SU-DHL-6 (cell line): ENCODE measurements around the gene NHSL2.

Experiments
- H2AFZ ChIP-seq: fragments of 200-600 bp; sonication (generic); 2 replicates; pipeline ENCODE4 v1.6.1; 2014; ENCODE audit warnings: low read depth, mild to moderate bottlenecking, moderate library complexity, mixed read lengths, antibody characterized with exemption, low read length; ENCODE audit not compliant: severe bottlenecking
- H3F3A ChIP-seq: fragments of 200-600 bp; shearing (Covaris generic); 2 replicates; pipeline ENCODE4 v1.6.0; 2016; ENCODE audit warnings: antibody characterized with exemption, mild to moderate bottlenecking; ENCODE audit not compliant: insufficient read depth
- H3K27ac ChIP-seq: fragments of 200-600 bp; sonication (generic); 2 replicates; pipeline ENCODE4 v1.5.1; 2016; ENCODE audit warnings: low read depth, mild to moderate bottlenecking, low read length, moderate library complexity, mixed read lengths
- H3K27me3 ChIP-seq: fragments of 200-600 bp; sonication (generic), shearing (Covaris generic); 2 replicates; pipeline ENCODE4 v1.6.0; 2014; ENCODE audit warnings: mild to moderate bottlenecking, low read length
- H3K36me3 ChIP-seq: fragments of 200-600 bp; sonication (generic); 2 replicates; pipeline ENCODE4 v1.6.1; 2014; ENCODE audit warnings: mild to moderate bottlenecking, low read length, mixed read lengths
- H3K4me2 ChIP-seq: fragments of 300-600, 200-600 bp; shearing (Covaris generic), sonication (generic); 2 replicates; pipeline ENCODE4 v1.6.0; 2014; ENCODE audit warnings: low read length, low read depth, mild to moderate bottlenecking; ENCODE audit not compliant: poor library complexity, severe bottlenecking
- H3K4me3 ChIP-seq: fragments of 200-600 bp; sonication (generic); 2 replicates; pipeline ENCODE4 v1.5.1; 2014; ENCODE audit warnings: antibody characterized with exemption, low read length, mild to moderate bottlenecking, mixed read lengths; ENCODE audit not compliant: insufficient read depth, poor library complexity, severe bottlenecking
- H3K79me2 ChIP-seq: fragments of 200-600 bp; sonication (generic); 2 replicates; pipeline ENCODE4 v1.6.1; 2014; ENCODE audit warnings: mild to moderate bottlenecking, low read length, moderate library complexity; ENCODE audit not compliant: insufficient read depth
- H3K9ac ChIP-seq: fragments of 200-600 bp; sonication (generic); 2 replicates; pipeline ENCODE4 v1.7.0; 2014; ENCODE audit warnings: mild to moderate bottlenecking, low read length
- H3K9me2 ChIP-seq: fragments of 200-600 bp; sonication (generic); replicated peaks from 2 replicates; pipeline ENCODE4 v1.6.1; 2014; ENCODE audit warnings: low read length; ENCODE audit not compliant: insufficient read depth
- H3K9me3 ChIP-seq: fragments of 200-600 bp; sonication (generic); 2 replicates; pipeline ENCODE4 v1.6.1; 2014; ENCODE audit warnings: low read length, mixed read lengths; ENCODE audit not compliant: insufficient read depth
- H4K20me1 ChIP-seq: fragments of 200-600 bp; sonication (generic); 2 replicates; pipeline ENCODE4 v1.6.1; 2014; ENCODE audit warnings: low read depth, mild to moderate bottlenecking, antibody characterized with exemption, low read length, moderate library complexity, mixed read lengths
- EZH2phosphoT487 ChIP-seq: fragments of 200-600 bp; sonication (generic), shearing (Covaris generic); conservative IDR thresholded peaks from 2 replicates; pipeline ENCODE4 v1.6.1; 2018; ENCODE audit warnings: mild to moderate bottlenecking, antibody characterized with exemption, low read length, moderate library complexity, mixed read lengths
- TF ChIP-seq, protein P1 (sequence below): fragments of 200-600 bp; sonication (generic); IDR thresholded peaks from one replicate; pipeline ENCODE4 v1.5.1; 2017; ENCODE audit warnings: antibody characterized with exemption, mild to moderate bottlenecking, low read length, moderate library complexity; ENCODE audit not compliant: insufficient read depth, poor library complexity, severe bottlenecking

The NHSL2 gene

DNA sequence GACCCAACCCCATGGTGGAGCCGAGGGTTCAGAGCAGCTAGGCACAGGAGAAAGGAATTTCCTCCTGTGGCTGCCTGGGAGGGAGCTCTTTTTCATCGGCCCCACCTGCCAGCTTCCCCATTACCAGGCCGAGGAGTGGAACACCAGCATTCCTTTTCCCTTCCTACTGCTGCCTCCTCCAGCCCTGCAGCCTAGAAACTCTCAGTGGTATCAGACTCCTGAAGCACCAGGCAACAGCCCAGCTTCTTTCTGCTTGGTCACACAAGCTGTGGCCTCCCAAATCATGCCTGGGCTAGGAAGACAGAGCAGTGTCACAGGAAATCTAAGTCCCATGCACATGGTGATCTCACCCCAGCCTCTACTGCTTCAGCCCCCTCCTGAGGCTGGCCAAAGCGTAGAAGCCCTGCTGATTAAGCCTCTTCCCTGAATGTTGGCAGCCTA lies 191.0 kb downstream of the NHSL2 start:
- TF ChIP-seq EZH2phosphoT487: no peak
- TF ChIP-seq, protein P1, sequence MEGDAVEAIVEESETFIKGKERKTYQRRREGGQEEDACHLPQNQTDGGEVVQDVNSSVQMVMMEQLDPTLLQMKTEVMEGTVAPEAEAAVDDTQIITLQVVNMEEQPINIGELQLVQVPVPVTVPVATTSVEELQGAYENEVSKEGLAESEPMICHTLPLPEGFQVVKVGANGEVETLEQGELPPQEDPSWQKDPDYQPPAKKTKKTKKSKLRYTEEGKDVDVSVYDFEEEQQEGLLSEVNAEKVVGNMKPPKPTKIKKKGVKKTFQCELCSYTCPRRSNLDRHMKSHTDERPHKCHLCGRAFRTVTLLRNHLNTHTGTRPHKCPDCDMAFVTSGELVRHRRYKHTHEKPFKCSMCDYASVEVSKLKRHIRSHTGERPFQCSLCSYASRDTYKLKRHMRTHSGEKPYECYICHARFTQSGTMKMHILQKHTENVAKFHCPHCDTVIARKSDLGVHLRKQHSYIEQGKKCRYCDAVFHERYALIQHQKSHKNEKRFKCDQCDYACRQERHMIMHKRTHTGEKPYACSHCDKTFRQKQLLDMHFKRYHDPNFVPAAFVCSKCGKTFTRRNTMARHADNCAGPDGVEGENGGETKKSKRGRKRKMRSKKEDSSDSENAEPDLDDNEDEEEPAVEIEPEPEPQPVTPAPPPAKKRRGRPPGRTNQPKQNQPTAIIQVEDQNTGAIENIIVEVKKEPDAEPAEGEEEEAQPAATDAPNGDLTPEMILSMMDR: no peak
- H3K9me3 ChIP-seq: no peaks in the 10 kb centered on the region
- H3K9me2 ChIP-seq: no peaks in the 10 kb centered on the region
- H3K4me3 ChIP-seq: no peak overlapping the region
- H3K36me3 ChIP-seq: no peaks in the 10 kb centered on the region
- H3K9ac ChIP-seq: no peak overlapping the region
- H3K4me2 ChIP-seq: no peak overlapping the region
- H4K20me1 ChIP-seq: no peaks in the 10 kb centered on the region
- H3F3A ChIP-seq: no peaks in the 10 kb centered on the region
- no peak overlapping the region for H2AFZ ChIP-seq
- no peak overlapping the region for H3K27ac ChIP-seq
- no peaks in the 10 kb centered on the region for H3K27me3 ChIP-seq
- no peaks in the 10 kb centered on the region for H3K79me2 ChIP-seq

DNA sequence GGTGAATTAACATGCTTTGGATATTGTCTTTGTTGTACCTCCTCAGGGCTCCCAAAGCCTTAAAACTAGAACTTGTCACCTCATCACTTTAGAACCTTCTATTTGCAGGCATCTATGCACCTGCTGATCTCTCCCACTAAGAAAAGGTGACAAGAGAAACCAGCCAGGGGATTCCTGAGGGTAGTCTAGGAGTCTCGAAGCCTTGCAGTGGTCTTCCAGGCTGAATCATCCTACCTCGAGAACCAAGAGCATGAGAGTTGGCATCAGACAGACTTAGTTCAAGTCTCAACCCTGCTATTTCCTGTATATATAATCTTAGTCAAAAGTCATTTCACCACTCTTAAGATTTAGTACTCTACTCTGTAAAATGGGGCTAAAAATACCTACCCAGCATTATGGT lies 191.5 kb downstream of the NHSL2 start:
- no peaks in the 10 kb centered on the region for H4K20me1 ChIP-seq
- H3K9ac ChIP-seq: no peak overlapping the region
- TF ChIP-seq, protein P1: no peak
- no peak for TF ChIP-seq EZH2phosphoT487
- H2AFZ ChIP-seq: no peak overlapping the region
- H3K27ac ChIP-seq: no peak overlapping the region
- no peaks in the 10 kb centered on the region for H3K9me3 ChIP-seq
- H3K4me3 ChIP-seq: no peak overlapping the region
- no peaks in the 10 kb centered on the region for H3K79me2 ChIP-seq
- no peaks in the 10 kb centered on the region for H3K27me3 ChIP-seq
- no peaks in the 10 kb centered on the region for H3K9me2 ChIP-seq
- H3K36me3 ChIP-seq: no peaks in the 10 kb centered on the region
- H3K4me2 ChIP-seq: no peak overlapping the region
- no peaks in the 10 kb centered on the region for H3F3A ChIP-seq

DNA sequence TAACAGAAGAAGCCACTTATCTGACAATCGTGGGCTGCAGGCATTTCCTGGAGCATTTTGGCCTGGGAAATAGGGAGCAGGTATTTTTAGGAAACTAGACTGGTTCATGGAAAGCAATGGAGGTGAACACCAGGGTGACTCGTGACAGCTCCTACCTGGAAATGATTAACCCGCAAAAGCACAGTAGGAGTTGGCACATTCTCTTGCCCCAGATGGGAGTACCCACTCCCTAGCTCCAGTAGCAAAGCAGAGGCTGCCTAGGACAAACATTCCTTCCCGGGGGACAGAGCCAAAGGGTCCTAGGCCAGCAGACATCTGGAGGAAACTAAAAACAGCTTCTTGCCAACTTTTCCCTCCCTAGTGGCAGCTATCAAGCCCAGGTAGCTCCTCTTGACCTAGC lies 192.1 kb downstream of the NHSL2 start:
- Histone ChIP-seq H3K9me3 (no peaks in the 10 kb centered on the region), H3K79me2 (no peaks in the 10 kb centered on the region), H3K9ac (no peak overlapping the region), H3K36me3 (no peaks in the 10 kb centered on the region), H3K4me3 (no peak overlapping the region), H3K27me3 (no peaks in the 10 kb centered on the region), H4K20me1 (no peaks in the 10 kb centered on the region), H3K4me2 (no peak overlapping the region), H3F3A (no peaks in the 10 kb centered on the region), H3K27ac (no peak overlapping the region), H3K9me2 (no peaks in the 10 kb centered on the region), H2AFZ (no peak overlapping the region)
- TF ChIP-seq, protein P1: no peak
- TF ChIP-seq EZH2phosphoT487: no peak

DNA sequence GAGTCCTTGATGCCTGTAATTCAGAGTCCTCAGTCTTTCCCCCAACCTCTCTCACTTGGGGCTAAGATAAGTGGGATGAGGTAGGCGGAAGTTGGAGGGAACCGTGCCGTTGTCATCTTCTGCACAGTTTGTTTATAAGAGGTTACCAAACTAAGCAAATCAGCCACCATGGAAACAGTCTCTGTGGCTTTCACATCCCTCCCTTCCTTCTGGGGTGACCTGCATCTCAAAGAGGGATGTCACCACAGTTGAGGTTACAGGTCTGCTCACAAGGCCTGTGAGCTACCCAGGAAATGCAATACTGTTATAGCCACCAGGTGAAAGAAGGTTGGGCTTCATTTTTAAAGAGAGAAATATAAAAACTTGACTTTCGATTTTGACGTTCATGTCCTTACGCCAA lies 194.8 kb downstream of the NHSL2 start:
- no peaks in the 10 kb centered on the region for H4K20me1 ChIP-seq
- TF ChIP-seq EZH2phosphoT487: no peak
- TF ChIP-seq, protein P1: no peak
- no peaks in the 10 kb centered on the region for H3K9me3 ChIP-seq
- H3K9me2 ChIP-seq: no peaks in the 10 kb centered on the region
- H3K27ac ChIP-seq: no peak overlapping the region
- no peaks in the 10 kb centered on the region for H3K36me3 ChIP-seq
- H3K4me3 ChIP-seq: no peak overlapping the region
- H3F3A ChIP-seq: no peaks in the 10 kb centered on the region
- no peak overlapping the region for H3K4me2 ChIP-seq
- H2AFZ ChIP-seq: no peak overlapping the region
- no peaks in the 10 kb centered on the region for H3K79me2 ChIP-seq
- no peak overlapping the region for H3K9ac ChIP-seq
- no peaks in the 10 kb centered on the region for H3K27me3 ChIP-seq
